Stomach (tissue), 9 donors: ENCODE results near the gene GALNT18. TPM values are rescaled to one million over a fixed set of nuclear protein-coding genes. Genes with fewer than 3 reads are reported as not detected.
A peak's percentile ranks its signal among the peaks of the same experiment; 100 is the strongest.

Experiments used
- DNase-seq, 2 donors: peaks; one replicate each; pipeline versions ENCODE4 v3.0.0 to v3.0.0-alpha.2; 2013 to 2019
- H3K27ac ChIP-seq, 5 donors: fragments of 200-600 bp in 4 of 5; sonication (generic) in 4 of 5; one replicate each; pipeline ENCODE4 v1.5.1; 2013 to 2019; ENCODE audit warnings: mild to moderate bottlenecking in 1 of 5, moderate library complexity in 1 of 5
- H3K27me3 ChIP-seq, 3 donors: fragments of 200-600 bp; sonication (generic); one replicate each; pipeline ENCODE4 v1.5.1; 2017 to 2019; ENCODE audit warnings: mixed run types in 1 of 3
- H3K36me3 ChIP-seq, 4 donors: fragments of 200-600 bp; sonication (generic); 1 replicate in 3 of 4; 2 replicates in 1 of 4; pipeline ENCODE4 v1.5.1; 2016 to 2019
- H3K4me1 ChIP-seq, 4 donors: fragments of 200-600 bp; sonication (generic); one replicate each; pipeline ENCODE4 v1.5.1; 2016 to 2019
- H3K4me3 ChIP-seq, 4 donors: fragments of 200-600 bp; sonication (generic) in 3 of 4; one replicate each; pipeline ENCODE4 v1.5.1; 2016 to 2019; ENCODE audit warnings: mild to moderate bottlenecking in 1 of 4
- H3K9me3 ChIP-seq, 4 donors: fragments of 200-600 bp; sonication (generic); one replicate each; pipeline ENCODE4 v1.5.1; 2016 to 2019
- CTCF ChIP-seq, 7 experiments: fragments of 450-650 bp in 4 of 7; fragments of 200-600 bp in 3 of 7; sonication (generic) in 3 of 7; IDR thresholded peaks; one replicate each; pipeline ENCODE4 v1.5.1; 2016 to 2019; ENCODE audit warnings: antibody characterized with exemption in 7 of 7, control low read depth in 2 of 7, mild to moderate bottlenecking in 1 of 7
- EP300 ChIP-seq: sonication (generic); formaldehyde crosslinking; IDR thresholded peaks from one replicate; pipeline ENCODE4 v1.6.1; 2017; ENCODE audit warnings: antibody characterized with exemption
- POLR2A ChIP-seq, 4 donors: fragments of 450-650 bp; IDR thresholded peaks; one replicate each; pipeline ENCODE4 v1.6.1; 2016; ENCODE audit warnings: antibody characterized with exemption in 4 of 4, control low read depth in 2 of 4, mild to moderate bottlenecking in 1 of 4, moderate library complexity in 1 of 4
- POLR2AphosphoS5 ChIP-seq, 3 donors: sonication (generic); formaldehyde crosslinking; IDR thresholded peaks; one replicate each; pipeline ENCODE4 v1.6.1; 2016; ENCODE audit warnings: antibody characterized with exemption in 3 of 3
- WGBS, 5 donors: extraction: QIAGEN DNeasy Blood & Tissue Kit in 3 of 5; methylation state at CpG; one replicate each; pipeline versions ENCODE4 v1.1.5 to v1.1.7; 2013 to 2018; 5-methylcytosine and 5-hydroxymethylcytosine counted together
- intact Hi-C: fragments of 100-400 bp; cut with DNase I; formaldehyde crosslinking; loops from one replicate; pipeline ENCODE4 v1.15.1; 2023; ENCODE audit warnings: low total_unique reads
- polyA plus RNA-seq, 3 donors: library from polyadenylated mRNA; stranded (reverse); fragments of 200-250 nt; gene quantifications; one replicate each; pipeline ENCODE4 v1.2.3, GENCODE V29; 2013
- total RNA-seq, 5 donors: library from RNA; depleted of rRNA; stranded (reverse); fragments of >200 nt; gene quantifications; one replicate each; pipeline versions ENCODE4 v1.1.0 to v1.2.3, GENCODE V29; 2014 to 2016
- donor health status: healthy with polysubstance abuse.
- donor health status: Bipolar disorder and iron deficiency.
- donor health status: healthy.

Gene GALNT18
- total and polyA plus RNA-seq, 8 donors: 0.58 to 16.1 (median 2.7) TPM

- Histone ChIP-seq H3K4me3 (no peak overlapping the region), H3K36me3 (no peaks in the 10 kb centered on the region), H3K27me3 (peaks cover 0 to 24% (median 6%) of the 10 kb centered on the region in 3 donors), H3K9me3 (no peaks in the 10 kb centered on the region), H3K27ac (peak overlapping the region in 3 of 5 donors; percentile 7 to 74 (median 38)), H3K4me1 (peaks cover 0 to 46% (median 24%) of the 10 kb centered on the region in 4 donors)
- WGBS, 5 donors: 41 to 49% (median 43%) methylated on average over 8 to 9 of the region's 9 CpGs
- no peak for TF ChIP-seq EP300
- TF ChIP-seq POLR2AphosphoS5 (IDR thresholded peaks at IDR 0.05): peak in 1 of 3 donors; percentile 69
- DNase-seq: peak in 1 of 2 donors; percentile 43
- intact Hi-C loops: no loop called here
These were observed 214.6 kb downstream of the GALNT18 start for GRCh38 chr11:11407065-11407762.

DNA sequence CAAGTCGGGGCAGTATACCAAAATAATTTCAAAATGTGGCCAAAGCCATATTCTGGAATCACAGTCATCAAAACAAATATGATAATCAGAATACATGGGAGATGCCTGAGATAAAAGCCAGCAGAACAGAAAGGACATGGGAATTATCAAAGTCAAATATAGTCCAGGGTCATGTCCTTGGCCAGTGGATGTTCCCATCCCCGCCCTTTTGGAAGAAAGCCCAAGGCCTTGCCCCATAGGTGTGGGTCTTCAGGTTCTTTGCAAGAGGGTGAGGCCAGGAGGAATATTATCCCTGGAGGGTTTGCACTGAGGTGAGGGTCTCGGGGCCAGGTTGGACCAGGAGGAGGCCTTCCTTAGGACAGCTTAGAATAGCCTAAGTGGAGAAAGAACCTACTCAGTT lies 215.2 kb downstream of the GALNT18 start:
- no peak for TF ChIP-seq EP300
- TF ChIP-seq POLR2A (IDR thresholded peaks at IDR 0.05): no peak
- no peak for TF ChIP-seq POLR2AphosphoS5 (IDR thresholded peaks at IDR 0.05)
- TF ChIP-seq CTCF (IDR thresholded peaks at IDR 0.05): no peak
- no peak overlapping the region for H3K4me3 ChIP-seq
- H3K27ac ChIP-seq: peak overlapping the region in 2 of 5 donors; percentile 38 to 74
- H3K36me3 ChIP-seq: no peaks in the 10 kb centered on the region
- peaks cover 0 to 46% (median 24%) of the 10 kb centered on the region in 4 donors for H3K4me1 ChIP-seq
- no peaks in the 10 kb centered on the region for H3K9me3 ChIP-seq
- intact Hi-C loops: no loop called here
- DNase-seq: no peak
- H3K27me3 ChIP-seq: peaks cover 0 to 20% (median 6%) of the 10 kb centered on the region in 3 donors
- WGBS, 5 donors: 66 to 79% (median 77%) methylated on average over 3 of the region's 3 CpGs

- intact Hi-C loops: no loop called here
- H3K36me3 ChIP-seq: no peaks in the 10 kb centered on the region
- H3K27me3 ChIP-seq: peaks cover 0 to 14% (median 6%) of the 10 kb centered on the region in 3 donors
- no peaks in the 10 kb centered on the region for H3K9me3 ChIP-seq
- H3K27ac ChIP-seq: no peak overlapping the region
- no peak for TF ChIP-seq EP300
- no peak for TF ChIP-seq CTCF (IDR thresholded peaks at IDR 0.05)
- no peak for TF ChIP-seq POLR2AphosphoS5 (IDR thresholded peaks at IDR 0.05)
- TF ChIP-seq POLR2A (IDR thresholded peaks at IDR 0.05): no peak
- peaks cover 0 to 35% (median 20%) of the 10 kb centered on the region in 4 donors for H3K4me1 ChIP-seq
- no peak overlapping the region for H3K4me3 ChIP-seq
- DNase-seq: peak in 1 of 2 donors; percentile 77
- 63 to 65% (median 63%) methylated on average over 18 to 20 of the region's 20 CpGs for WGBS, 5 donors
These were observed 217.8 kb downstream of the GALNT18 start for GRCh38 chr11:11403763-11404725.

DNA sequence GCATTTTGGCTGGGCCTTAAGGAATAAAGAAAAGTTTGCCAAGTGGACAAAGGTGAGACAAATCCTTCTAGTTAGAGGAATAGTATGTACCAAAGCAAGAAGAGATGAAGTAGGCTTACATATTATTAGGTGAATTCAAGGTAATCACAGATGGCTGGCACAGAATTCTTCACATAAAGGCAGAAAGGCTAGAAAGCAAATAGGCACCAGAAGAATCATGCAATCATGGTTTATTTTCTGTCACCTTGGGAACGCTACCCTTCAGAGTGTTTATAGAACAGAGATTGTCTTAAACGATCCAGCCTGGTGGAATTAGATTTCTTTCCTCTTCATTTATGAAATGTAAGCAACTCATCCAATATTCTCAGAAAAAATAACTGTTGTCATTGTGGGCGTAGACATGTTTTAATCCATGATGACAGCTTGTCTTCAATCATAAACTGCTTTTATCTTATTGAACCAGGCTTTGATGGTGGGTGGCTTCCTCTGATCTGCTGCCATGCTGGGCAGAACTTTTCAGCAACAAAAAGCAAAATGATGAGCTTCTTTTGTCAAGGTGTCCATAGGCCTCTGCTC lies 219.8 kb downstream of the GALNT18 start:
- intact Hi-C loops: no loop called here
- no peak overlapping the region for H3K4me3 ChIP-seq
- 47 to 64% (median 58%) methylated on average over 3 of the region's 3 CpGs for WGBS, 5 donors
- H3K27me3 ChIP-seq: peaks cover 0 to 14% (median 6%) of the 10 kb centered on the region in 3 donors
- no peaks in the 10 kb centered on the region for H3K36me3 ChIP-seq
- peaks cover 0 to 26% (median 12%) of the 10 kb centered on the region in 4 donors for H3K4me1 ChIP-seq
- DNase-seq: no peak
- H3K27ac ChIP-seq: no peak overlapping the region
- TF ChIP-seq EP300 (no peak), CTCF (IDR thresholded peaks at IDR 0.05) (no peak), POLR2A (IDR thresholded peaks at IDR 0.05) (no peak), POLR2AphosphoS5 (IDR thresholded peaks at IDR 0.05) (no peak)
- no peaks in the 10 kb centered on the region for H3K9me3 ChIP-seq
